OCI-LY7 (cell line): ENCODE data around the gene SPATA6. TPM values are rescaled to one million over a fixed set of nuclear protein-coding genes. Genes with fewer than 3 reads are reported as not detected.
"Not testable (repeated sequence)": the region's sequence is repeated elsewhere in the genome, so short reads cannot be mapped to it uniquely, and the experiment has no call there.

Experiments
- BruUV-seq: library from RNA; stranded (reverse); fragments of 400-500 nt; replicated peaks from 2 replicates; lab custom pipeline; 2021; lab: Mats Ljungman, UMichigan
- CTCF ChIA-PET: fragments of 300-600 bp; sonication (Branson Sonifier 250); formaldehyde crosslinking; loops from one replicate; lab custom pipeline; 2022; ENCODE audit warnings: antibody characterized with exemption; ENCODE audit not compliant: unreplicated experiment; lab: Charles Lee
- POLR2A ChIA-PET: fragments of 300-600 bp; sonication (Branson Sonifier 250); formaldehyde crosslinking; loops from one replicate; lab custom pipeline; 2022; ENCODE audit warnings: antibody characterized with exemption; lab: Charles Lee
- DNase-seq: peaks from one replicate; pipeline ENCODE4 v3.0.0-alpha.2; 2015; ENCODE audit warnings: low spot score
- H2AFZ ChIP-seq: fragments of 200-600 bp; sonication (generic), shearing (Covaris generic); 2 replicates; pipeline ENCODE4 v1.6.1; 2014; ENCODE audit warnings: mild to moderate bottlenecking, antibody characterized with exemption, low read length, moderate library complexity
- H3K27ac ChIP-seq: fragments of 200-600 bp; sonication (generic); 2 replicates; pipeline ENCODE4 v1.5.1; 2014; ENCODE audit warnings: mixed run types, low read depth, mild to moderate bottlenecking, moderate library complexity, low read length, inconsistent platforms; ENCODE audit not compliant: poor library complexity, severe bottlenecking
- H3K36me3 ChIP-seq: fragments of 200-600 bp; sonication (generic); 2 replicates; pipeline ENCODE4 v1.6.1; 2014; ENCODE audit warnings: mild to moderate bottlenecking, antibody characterized with exemption, low read length, moderate library complexity, mixed read lengths; ENCODE audit not compliant: insufficient read depth
- H3K4me1 ChIP-seq: fragments of 200-600 bp; sonication (generic); 2 replicates; pipeline ENCODE4 v1.5.1; 2014; ENCODE audit warnings: mild to moderate bottlenecking, low read length; ENCODE audit not compliant: insufficient read depth, poor library complexity, severe bottlenecking
- H3K4me2 ChIP-seq: fragments of 200-600 bp; sonication (generic); 2 replicates; pipeline ENCODE4 v1.6.1; 2014; ENCODE audit warnings: mild to moderate bottlenecking, low read length
- H3K4me3 ChIP-seq: fragments of 200-600 bp; sonication (generic); 2 replicates; pipeline ENCODE4 v1.5.1; 2014; ENCODE audit warnings: mild to moderate bottlenecking, low read depth, low read length; ENCODE audit not compliant: poor library complexity, severe bottlenecking
- H3K79me2 ChIP-seq: fragments of 200-600 bp; sonication (generic); 2 replicates; pipeline ENCODE4 v1.6.1; 2016; ENCODE audit warnings: low read depth, mild to moderate bottlenecking, low read length, moderate library complexity, mixed read lengths; ENCODE audit not compliant: insufficient read depth
- H3K9me2 ChIP-seq: fragments of 200-600 bp; sonication (generic); 2 replicates; pipeline ENCODE4 v1.6.1; 2016; ENCODE audit warnings: mild to moderate bottlenecking, low read length, mixed read lengths; ENCODE audit not compliant: insufficient read depth
- H3K9me3 ChIP-seq: fragments of 200-600 bp; sonication (generic); 2 replicates; pipeline ENCODE4 v1.6.1; 2014; ENCODE audit warnings: mild to moderate bottlenecking, mixed run types, low read length, mixed read lengths
- H4K20me1 ChIP-seq: fragments of 200-600 bp; sonication (generic); 2 replicates; pipeline ENCODE4 v1.6.1; 2014; ENCODE audit warnings: mild to moderate bottlenecking, antibody characterized with exemption, low read length, moderate library complexity, mixed read lengths; ENCODE audit not compliant: insufficient read depth
- EZH2phosphoT487 ChIP-seq: fragments of 200-600 bp; sonication (generic); IDR thresholded peaks from 2 replicates; pipeline ENCODE4 v1.6.1; 2018; ENCODE audit warnings: low read depth, borderline replicate concordance, mild to moderate bottlenecking, mixed run types, antibody characterized with exemption, low read length, moderate library complexity, mixed read lengths
- intact Hi-C: fragments of 100-400 bp; cut with micrococcal nuclease; formaldehyde crosslinking; loops from one replicate; pipeline ENCODE4 v1.10.0; 2022; ENCODE audit not compliant: unreplicated experiment
- total RNA-seq, 2 experiments: library from RNA; depleted of rRNA in 1 of 2; stranded (reverse); fragments of >200 nt in 1 of 2; shearing (Covaris generic) in 1 of 2; gene quantifications; 2 replicates each; pipeline ENCODE4 v1.2.3, GENCODE V29; 2014 to 2022
- TF ChIP-seq, protein P1 (sequence below): fragments of 200-600 bp; sonication (generic); conservative IDR thresholded peaks from 2 replicates; pipeline ENCODE4 v1.5.1; 2014; ENCODE audit warnings: mild to moderate bottlenecking, antibody characterized with exemption, low read length, moderate library complexity, mixed read lengths

The SPATA6 gene
- total RNA-seq, 2 experiments from 2014 or later, result 2.5 TPM; not detected in 1

DNA sequence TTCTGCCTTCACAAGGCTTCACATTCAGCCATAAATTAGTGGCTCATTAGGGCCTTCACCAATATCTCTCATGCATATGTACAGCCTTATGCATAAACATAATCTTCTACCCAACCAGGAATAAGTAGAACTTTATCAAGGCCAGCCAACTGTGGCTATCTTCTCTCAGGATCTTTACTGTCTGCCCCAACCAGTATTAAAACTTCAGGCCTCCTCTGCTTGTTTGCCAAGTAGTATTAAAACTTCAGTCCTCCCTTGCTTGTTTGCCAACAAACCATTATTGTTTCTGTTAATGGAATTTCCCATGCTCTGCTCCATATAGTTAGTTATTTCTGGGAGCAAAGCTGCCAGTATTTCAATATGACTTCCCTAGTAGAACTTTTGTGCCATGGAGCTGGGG is 169.4 kb downstream of the SPATA6 start:
- Histone ChIP-seq H2AFZ (no peak overlapping the region), H3K36me3 (no peaks in the 10 kb centered on the region), H3K9me2 (no peaks in the 10 kb centered on the region), H3K9me3 (no peaks in the 10 kb centered on the region), H3K27ac (no peak overlapping the region), H3K4me3 (no peak overlapping the region), H3K4me1 (no peaks in the 10 kb centered on the region), H3K4me2 (no peak overlapping the region), H3K79me2 (no peaks in the 10 kb centered on the region), H4K20me1 (no peaks in the 10 kb centered on the region)
- intact Hi-C loops, result no loop called here
- TF ChIP-seq, protein P1, sequence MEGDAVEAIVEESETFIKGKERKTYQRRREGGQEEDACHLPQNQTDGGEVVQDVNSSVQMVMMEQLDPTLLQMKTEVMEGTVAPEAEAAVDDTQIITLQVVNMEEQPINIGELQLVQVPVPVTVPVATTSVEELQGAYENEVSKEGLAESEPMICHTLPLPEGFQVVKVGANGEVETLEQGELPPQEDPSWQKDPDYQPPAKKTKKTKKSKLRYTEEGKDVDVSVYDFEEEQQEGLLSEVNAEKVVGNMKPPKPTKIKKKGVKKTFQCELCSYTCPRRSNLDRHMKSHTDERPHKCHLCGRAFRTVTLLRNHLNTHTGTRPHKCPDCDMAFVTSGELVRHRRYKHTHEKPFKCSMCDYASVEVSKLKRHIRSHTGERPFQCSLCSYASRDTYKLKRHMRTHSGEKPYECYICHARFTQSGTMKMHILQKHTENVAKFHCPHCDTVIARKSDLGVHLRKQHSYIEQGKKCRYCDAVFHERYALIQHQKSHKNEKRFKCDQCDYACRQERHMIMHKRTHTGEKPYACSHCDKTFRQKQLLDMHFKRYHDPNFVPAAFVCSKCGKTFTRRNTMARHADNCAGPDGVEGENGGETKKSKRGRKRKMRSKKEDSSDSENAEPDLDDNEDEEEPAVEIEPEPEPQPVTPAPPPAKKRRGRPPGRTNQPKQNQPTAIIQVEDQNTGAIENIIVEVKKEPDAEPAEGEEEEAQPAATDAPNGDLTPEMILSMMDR, result no peak
- no peak for TF ChIP-seq EZH2phosphoT487
- POLR2A ChIA-PET, result no interaction called here
- DNase-seq, result no peak
- CTCF ChIA-PET, result no interaction called here
- BruUV-seq, result no TSS peak

DNA sequence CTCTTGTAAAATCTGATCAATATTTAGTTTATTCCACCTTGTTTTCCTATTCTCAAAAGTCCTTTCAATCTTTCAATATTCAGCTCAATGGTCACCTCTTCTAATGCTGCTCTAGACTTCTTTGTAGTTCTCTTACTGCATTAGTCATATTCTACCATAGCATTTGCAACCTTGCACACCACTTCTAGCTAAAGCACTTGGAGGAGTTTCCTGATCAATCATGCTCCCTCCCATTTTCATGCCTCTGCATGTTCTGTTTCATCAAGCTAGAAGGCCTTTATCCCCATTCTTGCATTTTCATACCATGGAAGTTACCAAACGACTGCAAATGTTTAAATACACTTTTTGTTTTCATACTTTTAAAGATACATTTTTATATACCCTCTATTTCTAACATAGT is 177.3 kb downstream of the SPATA6 start:
- no peaks in the 10 kb centered on the region for H3K36me3 ChIP-seq
- CTCF ChIA-PET, result no interaction called here
- no peaks in the 10 kb centered on the region for H4K20me1 ChIP-seq
- H3K9me3 ChIP-seq, result no peaks in the 10 kb centered on the region
- no peaks in the 10 kb centered on the region for H3K79me2 ChIP-seq
- no TSS peak for BruUV-seq
- DNase-seq, result no peak
- H3K9me2 ChIP-seq, result no peaks in the 10 kb centered on the region
- no peak overlapping the region for H3K4me3 ChIP-seq
- H2AFZ ChIP-seq, result no peak overlapping the region
- TF ChIP-seq, protein P1, result no peak
- no peak for TF ChIP-seq EZH2phosphoT487
- H3K27ac ChIP-seq, result no peak overlapping the region
- H3K4me2 ChIP-seq, result no peak overlapping the region
- POLR2A ChIA-PET, result no interaction called here
- H3K4me1 ChIP-seq, result no peaks in the 10 kb centered on the region
- intact Hi-C loops, result no loop called here

DNA sequence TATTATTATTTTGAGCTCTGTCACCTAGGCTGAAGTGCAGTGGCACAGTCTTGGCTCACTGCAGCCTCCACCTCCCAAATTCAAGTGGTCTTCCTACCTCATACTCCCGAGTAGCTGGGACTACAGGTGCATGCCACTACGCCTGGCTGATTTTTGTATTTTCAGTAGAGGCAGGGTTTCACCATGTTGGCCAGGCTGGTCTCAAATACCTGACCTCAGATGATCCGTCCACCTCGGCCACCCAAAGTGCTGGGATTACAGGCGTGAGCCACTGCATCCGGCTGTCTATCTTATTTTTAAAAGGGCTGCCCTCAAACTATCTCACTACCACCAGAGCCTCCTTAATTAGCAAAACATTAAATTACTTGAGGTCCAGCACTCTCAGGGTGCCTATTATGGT is 177.9 kb downstream of the SPATA6 start:
- POLR2A ChIA-PET, H3K4me3 ChIP-seq, H3K36me3 ChIP-seq: not testable (repeated sequence)

More for the DNA sequence above, 177.9 kb downstream of the SPATA6 start:
- H2AFZ ChIP-seq, H3K4me1 ChIP-seq, BruUV-seq, H3K4me2 ChIP-seq, H4K20me1 ChIP-seq, H3K9me3 ChIP-seq, DNase-seq, H3K9me2 ChIP-seq, H3K79me2 ChIP-seq, intact Hi-C loops, H3K27ac ChIP-seq, CTCF ChIA-PET: not testable (repeated sequence)
